Body of pancreas (tissue), 4 donors: ENCODE measurements around the gene ALKBH2.

ENCODE experiments used
- CTCF ChIP-seq, 7 experiments: fragments of 450-650 bp in 4 of 7; fragments of 200-600 bp in 3 of 7; sonication (generic) in 3 of 7; IDR thresholded peaks; one replicate each; pipeline ENCODE4 v1.5.1; 2016 to 2019; ENCODE audit warnings: antibody characterized with exemption in 7 of 7
- POLR2A ChIP-seq, 3 donors: fragments of 450-650 bp; IDR thresholded peaks; one replicate each; pipeline ENCODE4 v1.6.1; 2016; ENCODE audit warnings: antibody characterized with exemption in 3 of 3, mild to moderate bottlenecking in 2 of 3

DNA sequence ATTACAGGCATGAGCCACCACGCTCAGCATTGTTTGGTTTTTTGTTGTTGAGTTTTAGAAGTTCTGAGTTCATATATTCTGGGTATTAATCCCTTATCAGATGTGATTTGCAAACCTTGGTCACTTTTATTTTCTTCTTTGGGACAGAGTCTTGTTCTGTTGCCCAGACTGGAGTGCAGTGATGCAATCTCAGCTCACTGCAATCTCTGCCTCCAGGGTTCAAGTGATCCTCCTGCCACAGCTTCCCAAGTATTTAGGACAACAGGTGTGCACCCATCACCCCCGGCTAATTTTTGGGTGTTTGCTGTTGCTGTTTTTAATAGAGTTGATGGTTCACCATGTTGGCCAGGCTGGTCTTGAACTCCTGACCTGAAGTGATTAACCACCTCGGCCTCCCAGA lies 29.1 kb downstream of the ALKBH2 start:
- no peak for TF ChIP-seq CTCF (IDR thresholded peaks at IDR 0.05)
- no peak for TF ChIP-seq POLR2A (IDR thresholded peaks at IDR 0.05)
